Measurements from ENCODE around the gene PSAP. TPM values are rescaled to one million over a fixed set of nuclear protein-coding genes. Genes with fewer than 3 reads are reported as not detected.

PSAP gene
- total and polyA plus RNA-seq, 2 donors from 2014 or later: 1,082 to 1,249 TPM

DNA sequence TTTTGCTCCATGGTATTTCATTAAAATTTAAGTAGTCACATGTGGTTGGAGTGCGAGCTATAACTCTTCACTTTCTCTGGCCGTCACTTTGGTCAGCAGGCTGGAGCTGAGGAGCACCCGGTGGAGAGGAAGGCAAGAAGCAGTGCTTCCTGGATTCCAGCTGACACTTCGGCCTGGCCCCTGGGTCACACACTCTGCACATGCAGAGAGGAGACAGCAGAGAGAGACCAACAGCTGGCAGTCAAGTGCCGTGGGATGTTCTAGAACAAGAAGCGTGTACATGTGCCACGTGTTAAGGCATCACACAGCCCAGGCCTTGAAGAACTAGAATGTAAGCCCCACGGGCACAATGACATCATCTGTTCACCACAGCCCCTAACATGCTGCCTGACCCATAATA is 30.1 kb downstream of the PSAP start:
- no peak overlapping the region for H3K27ac ChIP-seq (ENCODE audit: low read depth in 2 of 2, low read length in 2 of 2)
- TF ChIP-seq, protein P1, sequence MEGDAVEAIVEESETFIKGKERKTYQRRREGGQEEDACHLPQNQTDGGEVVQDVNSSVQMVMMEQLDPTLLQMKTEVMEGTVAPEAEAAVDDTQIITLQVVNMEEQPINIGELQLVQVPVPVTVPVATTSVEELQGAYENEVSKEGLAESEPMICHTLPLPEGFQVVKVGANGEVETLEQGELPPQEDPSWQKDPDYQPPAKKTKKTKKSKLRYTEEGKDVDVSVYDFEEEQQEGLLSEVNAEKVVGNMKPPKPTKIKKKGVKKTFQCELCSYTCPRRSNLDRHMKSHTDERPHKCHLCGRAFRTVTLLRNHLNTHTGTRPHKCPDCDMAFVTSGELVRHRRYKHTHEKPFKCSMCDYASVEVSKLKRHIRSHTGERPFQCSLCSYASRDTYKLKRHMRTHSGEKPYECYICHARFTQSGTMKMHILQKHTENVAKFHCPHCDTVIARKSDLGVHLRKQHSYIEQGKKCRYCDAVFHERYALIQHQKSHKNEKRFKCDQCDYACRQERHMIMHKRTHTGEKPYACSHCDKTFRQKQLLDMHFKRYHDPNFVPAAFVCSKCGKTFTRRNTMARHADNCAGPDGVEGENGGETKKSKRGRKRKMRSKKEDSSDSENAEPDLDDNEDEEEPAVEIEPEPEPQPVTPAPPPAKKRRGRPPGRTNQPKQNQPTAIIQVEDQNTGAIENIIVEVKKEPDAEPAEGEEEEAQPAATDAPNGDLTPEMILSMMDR (IDR thresholded peaks at IDR 0.05; ENCODE audit: borderline replicate concordance, extremely low read depth, insufficient read depth): no peak
- H3K9me3 ChIP-seq (ENCODE audit: control insufficient read depth in 2 of 3, insufficient read depth in 1 of 3, low read length in 3 of 3): no peaks in the 10 kb centered on the region
- peak in 1 of 5 donors; percentile 50 for DNase-seq
- FAIRE-seq: no peak
- no peaks in the 10 kb centered on the region for H3K4me1 ChIP-seq (ENCODE audit: control insufficient read depth in 2 of 3, insufficient read depth in 2 of 3, low read depth in 1 of 3, low read length in 3 of 3)
- H3K9ac ChIP-seq (ENCODE audit: low read length in 3 of 3): no peak overlapping the region
- no peak overlapping the region for H3K4me3 ChIP-seq (ENCODE audit: low read length in 3 of 3)
- intact Hi-C loops (cut with DNase I): no loop called here
- peaks cover 11 to 88% (median 71%) of the 10 kb centered on the region in 3 donors for H3K36me3 ChIP-seq (ENCODE audit: control insufficient read depth in 2 of 3, insufficient read depth in 3 of 3, low read length in 3 of 3)
- no peaks in the 10 kb centered on the region for H3K27me3 ChIP-seq (ENCODE audit: control insufficient read depth, insufficient read depth, low read length)

DNA sequence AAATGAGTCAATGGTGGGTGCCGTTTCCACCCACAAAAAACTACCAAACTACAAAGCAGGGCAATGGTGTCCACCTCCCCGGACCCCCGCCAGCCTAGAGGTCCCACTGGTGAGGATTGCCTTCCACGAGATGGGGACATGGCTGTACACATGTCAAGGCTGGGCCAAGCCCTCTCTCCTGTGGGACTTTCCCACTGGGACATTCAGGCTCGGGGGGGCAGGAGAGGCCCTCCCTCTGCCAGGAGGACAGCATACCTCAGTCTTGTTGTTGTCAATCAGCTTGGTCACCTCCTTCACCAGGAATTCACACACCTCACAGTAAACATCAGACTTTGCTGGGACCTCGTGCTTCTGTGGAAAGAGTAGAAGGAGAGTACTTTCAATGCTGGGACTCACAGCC is 31.1 kb downstream of the PSAP start:
- FAIRE-seq (no peak), DNase-seq (peak in 1 of 5 donors; percentile 53)
- H3K27ac ChIP-seq (ENCODE audit: low read depth in 2 of 2, low read length in 2 of 2): no peak overlapping the region
- H3K9me3 ChIP-seq (ENCODE audit: control insufficient read depth in 2 of 3, insufficient read depth in 1 of 3, low read length in 3 of 3): no peaks in the 10 kb centered on the region
- TF ChIP-seq, protein P1 (IDR thresholded peaks at IDR 0.05; ENCODE audit: borderline replicate concordance, extremely low read depth, insufficient read depth): no peak
- H3K4me3 ChIP-seq (ENCODE audit: low read length in 3 of 3): no peak overlapping the region
- no peaks in the 10 kb centered on the region for H3K4me1 ChIP-seq (ENCODE audit: control insufficient read depth in 2 of 3, insufficient read depth in 2 of 3, low read depth in 1 of 3, low read length in 3 of 3)
- no peaks in the 10 kb centered on the region for H3K27me3 ChIP-seq (ENCODE audit: control insufficient read depth, insufficient read depth, low read length)
- no peak overlapping the region for H3K9ac ChIP-seq (ENCODE audit: low read length in 3 of 3)
- intact Hi-C loops (cut with DNase I): no loop called here
- H3K36me3 ChIP-seq (ENCODE audit: control insufficient read depth in 2 of 3, insufficient read depth in 3 of 3, low read length in 3 of 3): peaks cover 9 to 83% (median 66%) of the 10 kb centered on the region in 3 donors

DNA sequence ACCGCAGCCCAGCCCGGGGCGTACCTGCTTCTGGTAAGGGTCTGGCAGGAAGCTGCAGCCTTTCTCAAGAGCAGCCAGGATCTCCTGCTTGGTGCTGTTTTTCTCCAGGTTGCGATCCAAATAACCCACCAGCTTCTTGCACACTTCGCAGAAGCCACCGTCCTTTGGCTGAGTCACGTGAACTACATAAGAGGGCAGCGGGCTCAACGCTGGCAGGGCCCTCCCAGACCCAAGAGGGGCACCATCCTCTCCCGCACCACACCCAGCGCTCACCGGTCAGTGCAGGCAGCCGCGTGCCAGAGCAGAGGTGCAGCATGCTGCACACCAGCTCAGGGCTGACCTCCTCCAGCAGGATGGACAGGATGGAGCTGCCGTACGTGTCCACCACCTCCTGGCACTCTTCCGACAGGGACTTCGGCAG is 31.6 kb downstream of the PSAP start:
- TF ChIP-seq, protein P1 (IDR thresholded peaks at IDR 0.05; ENCODE audit: borderline replicate concordance, extremely low read depth, insufficient read depth): no peak
- FAIRE-seq (no peak), DNase-seq (no peak)
- H3K9me3 ChIP-seq (ENCODE audit: control insufficient read depth in 2 of 3, insufficient read depth in 1 of 3, low read length in 3 of 3): no peaks in the 10 kb centered on the region
- peaks cover 9 to 77% (median 64%) of the 10 kb centered on the region in 3 donors for H3K36me3 ChIP-seq (ENCODE audit: control insufficient read depth in 2 of 3, insufficient read depth in 3 of 3, low read length in 3 of 3)
- H3K27me3 ChIP-seq (ENCODE audit: control insufficient read depth, insufficient read depth, low read length): no peaks in the 10 kb centered on the region
- H3K4me1 ChIP-seq (ENCODE audit: control insufficient read depth in 2 of 3, insufficient read depth in 2 of 3, low read depth in 1 of 3, low read length in 3 of 3): no peaks in the 10 kb centered on the region
- no peak overlapping the region for H3K27ac ChIP-seq (ENCODE audit: low read depth in 2 of 2, low read length in 2 of 2)
- intact Hi-C loops (cut with DNase I): no loop called here
- H3K4me3 ChIP-seq (ENCODE audit: low read length in 3 of 3): no peak overlapping the region
- H3K9ac ChIP-seq (ENCODE audit: low read length in 3 of 3): no peak overlapping the region

DNA sequence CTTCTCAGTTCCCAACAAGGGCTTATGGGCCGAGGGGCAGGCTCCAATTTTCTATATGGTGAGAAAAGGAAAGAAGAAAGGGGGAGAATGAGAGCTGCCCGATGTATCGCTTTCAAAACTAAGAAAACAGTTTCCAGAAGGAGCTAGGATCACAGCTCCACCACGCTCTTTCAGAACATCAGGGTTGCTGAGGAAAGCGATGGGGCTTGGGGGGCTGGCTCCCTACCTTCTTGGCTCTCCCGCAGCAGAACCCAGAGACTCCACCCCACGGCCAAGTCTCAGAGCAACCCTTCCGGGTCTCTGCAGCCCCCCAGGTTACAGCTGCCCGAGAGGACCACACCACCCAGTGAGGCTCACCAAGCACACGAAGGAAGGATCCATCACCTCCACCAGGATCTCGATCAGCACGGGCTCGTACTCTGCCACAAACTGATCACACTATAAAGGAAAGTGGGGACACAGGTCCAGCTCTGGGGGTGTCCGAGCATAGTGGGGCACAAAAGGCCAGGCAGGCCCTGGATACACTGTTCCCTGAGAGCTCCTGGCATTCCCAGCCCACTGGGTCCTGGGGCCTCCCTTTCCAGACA is 32.3 kb downstream of the PSAP start:
- Histone ChIP-seq H3K27me3 (ENCODE audit: control insufficient read depth, insufficient read depth, low read length) (no peaks in the 10 kb centered on the region), H3K4me1 (ENCODE audit: control insufficient read depth in 2 of 3, insufficient read depth in 2 of 3, low read depth in 1 of 3, low read length in 3 of 3) (no peaks in the 10 kb centered on the region), H3K36me3 (ENCODE audit: control insufficient read depth in 2 of 3, insufficient read depth in 3 of 3, low read length in 3 of 3) (peaks cover 9 to 70% (median 58%) of the 10 kb centered on the region in 3 donors), H3K4me3 (ENCODE audit: low read length in 3 of 3) (no peak overlapping the region), H3K9ac (ENCODE audit: low read length in 3 of 3) (no peak overlapping the region), H3K9me3 (ENCODE audit: control insufficient read depth in 2 of 3, insufficient read depth in 1 of 3, low read length in 3 of 3) (no peaks in the 10 kb centered on the region), H3K27ac (ENCODE audit: low read depth in 2 of 2, low read length in 2 of 2) (no peak overlapping the region)
- TF ChIP-seq, protein P1 (IDR thresholded peaks at IDR 0.05; ENCODE audit: borderline replicate concordance, extremely low read depth, insufficient read depth): no peak
- intact Hi-C loops (cut with DNase I): no loop called here
- DNase-seq (no peak), FAIRE-seq (no peak)

Data from kidney (tissue), 14 donors.